ENCODE data around the gene SHROOM3. TPM values are rescaled to one million over a fixed set of nuclear protein-coding genes. Genes with fewer than 3 reads are reported as not detected.

Gene SHROOM3
- total RNA-seq, 1 experiment from 2014 or later = 0.78 TPM

GRCh38 chr4:76622126-76622525 lies 187.1 kb downstream of the SHROOM3 start:
- H4K20me1 ChIP-seq (ENCODE audit: insufficient read depth, low read depth, low read length) = no peaks in the 10 kb centered on the region
- no peak overlapping the region for H3K9ac ChIP-seq (ENCODE audit: low read length)
- H3K36me3 ChIP-seq (ENCODE audit: insufficient read depth, low read length) = no peaks in the 10 kb centered on the region
- no peak overlapping the region for H2AFZ ChIP-seq (ENCODE audit: low read length)
- no peaks in the 10 kb centered on the region for H3K27me3 ChIP-seq (ENCODE audit: low read length)
- H3K9me2 ChIP-seq (replicated peaks; ENCODE audit: insufficient read depth, low read length) = no peaks in the 10 kb centered on the region
- no peak overlapping the region for H3K4me3 ChIP-seq (ENCODE audit: low read length)
- H3K27ac ChIP-seq (ENCODE audit: low read length) = no peak overlapping the region
- no peaks in the 10 kb centered on the region for H3K4me1 ChIP-seq (ENCODE audit: low read length)
- H3K79me2 ChIP-seq (ENCODE audit: low read length) = no peaks in the 10 kb centered on the region
- H3K4me2 ChIP-seq (ENCODE audit: low read depth, low read length, poor library complexity, severe bottlenecking) = no peak overlapping the region
- H3K9me3 ChIP-seq (ENCODE audit: low read length) = no peaks in the 10 kb centered on the region
- DNase-seq = no peak

GRCh38 chr4:76622717-76623116 lies 187.7 kb downstream of the SHROOM3 start:
- H3K4me1 ChIP-seq (ENCODE audit: low read length) = no peaks in the 10 kb centered on the region
- H3K9ac ChIP-seq (ENCODE audit: low read length) = no peak overlapping the region
- no peaks in the 10 kb centered on the region for H3K9me3 ChIP-seq (ENCODE audit: low read length)
- H2AFZ ChIP-seq (ENCODE audit: low read length) = no peak overlapping the region
- H3K79me2 ChIP-seq (ENCODE audit: low read length) = no peaks in the 10 kb centered on the region
- no peak overlapping the region for H3K4me2 ChIP-seq (ENCODE audit: low read depth, low read length, poor library complexity, severe bottlenecking)
- no peak overlapping the region for H3K27ac ChIP-seq (ENCODE audit: low read length)
- no peak overlapping the region for H3K4me3 ChIP-seq (ENCODE audit: low read length)
- H3K36me3 ChIP-seq (ENCODE audit: insufficient read depth, low read length) = no peaks in the 10 kb centered on the region
- H3K27me3 ChIP-seq (ENCODE audit: low read length) = no peaks in the 10 kb centered on the region
- H3K9me2 ChIP-seq (replicated peaks; ENCODE audit: insufficient read depth, low read length) = no peaks in the 10 kb centered on the region
- no peak for DNase-seq
- no peaks in the 10 kb centered on the region for H4K20me1 ChIP-seq (ENCODE audit: insufficient read depth, low read depth, low read length)

- Histone ChIP-seq H3K9me2 (replicated peaks; ENCODE audit: insufficient read depth, low read length) (no peaks in the 10 kb centered on the region), H3K79me2 (ENCODE audit: low read length) (no peaks in the 10 kb centered on the region), H3K36me3 (ENCODE audit: insufficient read depth, low read length) (no peaks in the 10 kb centered on the region), H3K4me3 (ENCODE audit: low read length) (no peak overlapping the region), H3K27ac (ENCODE audit: low read length) (no peak overlapping the region), H3K4me1 (ENCODE audit: low read length) (no peaks in the 10 kb centered on the region), H3K9me3 (ENCODE audit: low read length) (no peaks in the 10 kb centered on the region), H3K9ac (ENCODE audit: low read length) (no peak overlapping the region), H3K27me3 (ENCODE audit: low read length) (no peaks in the 10 kb centered on the region), H2AFZ (ENCODE audit: low read length) (no peak overlapping the region), H3K4me2 (ENCODE audit: low read depth, low read length, poor library complexity, severe bottlenecking) (no peak overlapping the region), H4K20me1 (ENCODE audit: insufficient read depth, low read depth, low read length) (no peaks in the 10 kb centered on the region)
- no peak for DNase-seq
These were observed 188.4 kb downstream of the SHROOM3 start for GRCh38 chr4:76623217-76624045.

GRCh38 chr4:76624241-76624681 lies 189.2 kb downstream of the SHROOM3 start:
- Histone ChIP-seq H2AFZ (ENCODE audit: low read length) (no peak overlapping the region), H3K9ac (ENCODE audit: low read length) (no peak overlapping the region), H4K20me1 (ENCODE audit: insufficient read depth, low read depth, low read length) (no peaks in the 10 kb centered on the region), H3K36me3 (ENCODE audit: insufficient read depth, low read length) (no peaks in the 10 kb centered on the region), H3K79me2 (ENCODE audit: low read length) (no peaks in the 10 kb centered on the region), H3K4me3 (ENCODE audit: low read length) (no peak overlapping the region), H3K9me2 (replicated peaks; ENCODE audit: insufficient read depth, low read length) (no peaks in the 10 kb centered on the region), H3K27ac (ENCODE audit: low read length) (no peak overlapping the region), H3K4me2 (ENCODE audit: low read depth, low read length, poor library complexity, severe bottlenecking) (no peak overlapping the region), H3K27me3 (ENCODE audit: low read length) (no peaks in the 10 kb centered on the region), H3K9me3 (ENCODE audit: low read length) (no peaks in the 10 kb centered on the region), H3K4me1 (ENCODE audit: low read length) (no peaks in the 10 kb centered on the region)
- DNase-seq = no peak

- no peak for DNase-seq
- Histone ChIP-seq H3K27me3 (ENCODE audit: low read length) (no peaks in the 10 kb centered on the region), H3K27ac (ENCODE audit: low read length) (no peak overlapping the region), H3K36me3 (ENCODE audit: insufficient read depth, low read length) (no peaks in the 10 kb centered on the region), H3K4me2 (ENCODE audit: low read depth, low read length, poor library complexity, severe bottlenecking) (no peak overlapping the region), H4K20me1 (ENCODE audit: insufficient read depth, low read depth, low read length) (no peaks in the 10 kb centered on the region), H3K9me2 (replicated peaks; ENCODE audit: insufficient read depth, low read length) (no peaks in the 10 kb centered on the region), H3K4me1 (ENCODE audit: low read length) (no peaks in the 10 kb centered on the region), H3K9ac (ENCODE audit: low read length) (no peak overlapping the region), H3K79me2 (ENCODE audit: low read length) (no peaks in the 10 kb centered on the region), H3K9me3 (ENCODE audit: low read length) (no peaks in the 10 kb centered on the region), H2AFZ (ENCODE audit: low read length) (no peak overlapping the region), H3K4me3 (ENCODE audit: low read length) (no peak overlapping the region)
These were observed 190.1 kb downstream of the SHROOM3 start for GRCh38 chr4:76624931-76625715.

- Histone ChIP-seq H3K79me2 (ENCODE audit: low read length) (no peaks in the 10 kb centered on the region), H3K9ac (ENCODE audit: low read length) (no peak overlapping the region), H3K4me3 (ENCODE audit: low read length) (no peak overlapping the region), H2AFZ (ENCODE audit: low read length) (no peak overlapping the region), H3K27me3 (ENCODE audit: low read length) (no peaks in the 10 kb centered on the region), H3K36me3 (ENCODE audit: insufficient read depth, low read length) (no peaks in the 10 kb centered on the region), H3K9me2 (replicated peaks; ENCODE audit: insufficient read depth, low read length) (no peaks in the 10 kb centered on the region), H3K4me2 (ENCODE audit: low read depth, low read length, poor library complexity, severe bottlenecking) (no peak overlapping the region), H3K9me3 (ENCODE audit: low read length) (no peaks in the 10 kb centered on the region), H3K4me1 (ENCODE audit: low read length) (no peaks in the 10 kb centered on the region), H4K20me1 (ENCODE audit: insufficient read depth, low read depth, low read length) (no peaks in the 10 kb centered on the region), H3K27ac (ENCODE audit: low read length) (no peak overlapping the region)
- DNase-seq = no peak
These were observed 191.8 kb downstream of the SHROOM3 start for GRCh38 chr4:76626686-76627465.

GRCh38 chr4:76628251-76628650 lies 193.2 kb downstream of the SHROOM3 start:
- H4K20me1 ChIP-seq (ENCODE audit: insufficient read depth, low read depth, low read length) = no peaks in the 10 kb centered on the region
- no peaks in the 10 kb centered on the region for H3K79me2 ChIP-seq (ENCODE audit: low read length)
- no peak overlapping the region for H2AFZ ChIP-seq (ENCODE audit: low read length)
- H3K9ac ChIP-seq (ENCODE audit: low read length) = no peak overlapping the region
- no peaks in the 10 kb centered on the region for H3K4me1 ChIP-seq (ENCODE audit: low read length)
- no peak overlapping the region for H3K4me2 ChIP-seq (ENCODE audit: low read depth, low read length, poor library complexity, severe bottlenecking)
- H3K27ac ChIP-seq (ENCODE audit: low read length) = no peak overlapping the region
- no peaks in the 10 kb centered on the region for H3K27me3 ChIP-seq (ENCODE audit: low read length)
- H3K9me2 ChIP-seq (replicated peaks; ENCODE audit: insufficient read depth, low read length) = no peaks in the 10 kb centered on the region
- no peaks in the 10 kb centered on the region for H3K36me3 ChIP-seq (ENCODE audit: insufficient read depth, low read length)
- no peak overlapping the region for H3K4me3 ChIP-seq (ENCODE audit: low read length)
- no peak for DNase-seq
- no peaks in the 10 kb centered on the region for H3K9me3 ChIP-seq (ENCODE audit: low read length)

GRCh38 chr4:76630741-76631140 lies 195.7 kb downstream of the SHROOM3 start:
- no peak overlapping the region for H2AFZ ChIP-seq (ENCODE audit: low read length)
- no peaks in the 10 kb centered on the region for H4K20me1 ChIP-seq (ENCODE audit: insufficient read depth, low read depth, low read length)
- no peaks in the 10 kb centered on the region for H3K36me3 ChIP-seq (ENCODE audit: insufficient read depth, low read length)
- H3K4me1 ChIP-seq (ENCODE audit: low read length) = no peaks in the 10 kb centered on the region
- H3K4me3 ChIP-seq (ENCODE audit: low read length) = no peak overlapping the region
- no peaks in the 10 kb centered on the region for H3K27me3 ChIP-seq (ENCODE audit: low read length)
- H3K9ac ChIP-seq (ENCODE audit: low read length) = no peak overlapping the region
- no peak overlapping the region for H3K4me2 ChIP-seq (ENCODE audit: low read depth, low read length, poor library complexity, severe bottlenecking)
- no peaks in the 10 kb centered on the region for H3K9me2 ChIP-seq (replicated peaks; ENCODE audit: insufficient read depth, low read length)
- no peak overlapping the region for H3K27ac ChIP-seq (ENCODE audit: low read length)
- no peak for DNase-seq
- no peaks in the 10 kb centered on the region for H3K9me3 ChIP-seq (ENCODE audit: low read length)
- H3K79me2 ChIP-seq (ENCODE audit: low read length) = no peaks in the 10 kb centered on the region

Measured in Karpas-422 (cell line).